HG02973 (cell line): ENCODE measurements around the gene DPYSL3.

Experiments
- ATAC-seq: cut with Tn5 transposase; IDR thresholded peaks from one replicate; pipeline ENCODE4 v1.9.1; 2021; ENCODE audit warnings: moderate library complexity; ENCODE audit not compliant: unreplicated experiment

DPYSL3 gene

DNA sequence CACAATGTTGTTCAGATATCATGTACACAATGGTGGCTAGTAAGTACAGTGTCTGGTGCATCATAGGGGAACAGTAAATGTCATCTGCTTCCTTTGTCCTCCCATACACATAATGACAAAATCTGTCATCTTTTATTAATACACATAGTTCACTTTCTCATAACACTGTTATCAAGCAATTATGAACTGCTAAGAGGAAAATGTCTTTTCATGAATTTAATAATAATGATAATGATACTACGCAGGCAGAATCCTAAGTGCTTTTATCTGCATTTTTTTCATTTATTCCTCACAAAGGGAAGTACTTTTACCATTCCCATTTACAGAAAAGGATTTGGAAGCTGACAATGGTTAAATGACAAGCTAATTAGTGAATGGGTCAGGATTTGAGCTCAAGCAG is 35.7 kb downstream of the DPYSL3 start:
- no peak for ATAC-seq

- no peak for ATAC-seq
Measured at GRCh38 chr5:147472664-147473475, 37.0 kb downstream of the DPYSL3 start.

- ATAC-seq = no peak
Measured at GRCh38 chr5:147467973-147468508, 41.8 kb downstream of the DPYSL3 start.

GRCh38 chr5:147466360-147466980 is 43.4 kb downstream of the DPYSL3 start:
- ATAC-seq = no peak

DNA sequence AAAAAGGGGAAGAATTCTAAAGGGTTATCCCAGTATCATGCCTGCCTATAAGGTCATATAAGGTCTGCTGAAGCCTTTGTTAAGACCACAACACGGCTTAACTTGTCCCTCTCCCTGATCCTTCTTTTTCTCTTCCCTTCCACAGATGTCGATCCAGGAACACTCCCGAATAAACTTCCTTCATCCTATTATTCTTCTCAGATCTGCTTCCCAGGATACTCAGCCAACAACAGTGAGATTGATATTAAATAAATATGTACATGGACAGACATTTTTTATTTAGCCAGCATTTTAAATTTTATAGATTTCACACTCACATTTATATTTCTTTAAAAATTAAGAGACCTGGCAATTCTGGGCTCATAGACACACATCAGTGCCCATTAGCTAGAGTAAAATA is 44.1 kb downstream of the DPYSL3 start:
- ATAC-seq = no peak

GRCh38 chr5:147464211-147464610 is 45.7 kb downstream of the DPYSL3 start:
- ATAC-seq = no peak

DNA sequence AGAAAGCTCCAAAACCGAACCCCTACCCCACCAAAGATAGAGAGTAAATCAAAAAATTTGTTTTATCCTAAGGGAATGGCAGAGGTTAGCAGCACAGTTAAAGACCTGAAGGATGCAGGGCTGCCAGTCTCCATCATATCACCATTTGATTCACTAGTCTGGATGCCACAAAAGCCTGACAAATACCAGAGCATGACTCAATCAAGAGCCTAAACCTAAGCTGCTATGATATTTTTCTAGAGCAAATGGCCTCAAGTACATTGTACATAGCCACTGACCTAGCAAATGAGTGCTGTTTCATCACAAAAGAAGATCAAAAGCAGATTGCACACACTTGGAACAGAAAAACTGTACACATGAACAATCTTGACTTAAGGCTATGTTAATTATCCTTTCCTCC is 48.0 kb downstream of the DPYSL3 start:
- ATAC-seq = no peak

GRCh38 chr5:147460380-147460779 is 49.5 kb downstream of the DPYSL3 start:
- ATAC-seq = no peak

DNA sequence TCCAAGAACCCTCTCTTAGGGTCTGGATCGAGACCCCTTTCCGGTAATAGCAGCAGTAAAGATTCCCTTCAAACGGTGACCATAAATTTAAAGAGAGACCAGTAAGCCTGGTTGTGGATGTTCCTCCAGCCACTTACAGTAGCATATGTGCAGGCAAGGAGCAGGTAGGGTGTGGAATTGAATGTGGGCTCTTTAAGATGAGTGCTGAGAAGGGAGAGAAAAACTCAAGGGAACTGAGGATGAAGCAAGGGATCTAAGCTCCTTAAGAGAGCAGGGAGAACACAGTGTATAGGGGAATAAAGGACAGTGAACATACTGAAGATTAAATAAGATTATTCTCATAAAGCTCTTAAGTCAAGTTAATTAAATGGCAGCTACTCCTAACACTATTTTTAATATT is 51.3 kb downstream of the DPYSL3 start:
- no peak for ATAC-seq

DNA sequence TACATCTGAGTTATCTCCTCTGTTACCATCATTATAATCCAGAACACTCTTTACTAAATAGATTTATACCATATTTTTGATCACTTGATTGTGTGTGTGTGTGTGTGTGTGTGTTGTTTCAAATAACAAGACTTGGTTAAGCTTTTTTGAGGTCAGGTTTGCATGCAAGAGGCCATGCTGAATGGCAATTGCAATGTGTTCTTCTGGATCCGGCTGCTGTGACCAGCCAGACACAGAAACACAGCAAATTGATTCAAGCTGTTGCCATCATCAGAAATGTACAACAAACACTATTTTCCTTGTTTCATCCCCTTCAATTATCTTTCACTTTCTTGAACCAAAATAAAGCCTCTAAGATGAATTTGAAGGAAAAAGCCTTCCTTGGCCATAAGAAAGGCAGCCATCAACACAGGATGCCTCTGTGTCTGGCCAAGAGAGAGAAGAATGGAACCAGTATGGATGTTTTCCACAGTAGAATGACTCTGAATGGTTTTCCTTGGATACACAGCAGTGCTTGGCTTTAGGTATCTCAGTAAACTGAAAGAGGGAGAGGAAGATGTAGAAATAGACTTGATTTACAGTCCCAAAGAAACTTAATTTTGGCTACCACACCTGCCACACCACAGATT is 53.9 kb downstream of the DPYSL3 start:
- ATAC-seq = no peak

GRCh38 chr5:147454996-147455677 is 54.7 kb downstream of the DPYSL3 start:
- no peak for ATAC-seq

GRCh38 chr5:147453875-147454814 is 55.7 kb downstream of the DPYSL3 start:
- ATAC-seq = peak; percentile 81

DNA sequence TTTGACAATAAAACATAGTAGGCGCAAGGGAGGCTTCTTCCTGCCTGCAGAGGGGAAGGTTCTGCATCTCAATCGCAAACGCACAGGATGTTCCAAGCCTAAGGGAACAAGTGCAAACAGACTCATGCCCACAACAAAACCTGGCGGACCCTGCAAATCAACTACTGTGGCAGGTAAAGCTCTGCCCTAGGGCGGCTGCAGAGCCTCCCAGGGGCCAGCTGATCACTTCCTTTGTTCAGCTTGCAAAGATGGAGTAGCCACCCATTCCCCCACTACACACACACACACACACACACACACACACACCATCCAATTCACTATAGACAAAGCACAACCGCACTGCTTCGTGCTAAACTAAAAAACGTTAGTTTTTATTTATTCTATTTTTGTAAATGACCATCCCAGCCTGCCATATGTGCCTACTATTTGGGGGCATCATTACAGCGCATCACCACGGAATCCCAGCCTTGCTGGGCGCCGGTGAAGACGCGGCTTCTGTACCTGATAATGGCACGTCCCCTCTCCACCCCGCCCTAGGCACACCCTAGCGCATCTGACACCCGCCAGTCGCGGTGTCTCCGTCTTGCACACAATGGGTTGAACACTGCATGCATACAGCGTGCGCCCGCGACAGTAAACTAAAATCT is 57.6 kb downstream of the DPYSL3 start:
- no peak for ATAC-seq

- no peak for ATAC-seq
Measured at GRCh38 chr5:147451193-147451592, 58.7 kb downstream of the DPYSL3 start.

DNA sequence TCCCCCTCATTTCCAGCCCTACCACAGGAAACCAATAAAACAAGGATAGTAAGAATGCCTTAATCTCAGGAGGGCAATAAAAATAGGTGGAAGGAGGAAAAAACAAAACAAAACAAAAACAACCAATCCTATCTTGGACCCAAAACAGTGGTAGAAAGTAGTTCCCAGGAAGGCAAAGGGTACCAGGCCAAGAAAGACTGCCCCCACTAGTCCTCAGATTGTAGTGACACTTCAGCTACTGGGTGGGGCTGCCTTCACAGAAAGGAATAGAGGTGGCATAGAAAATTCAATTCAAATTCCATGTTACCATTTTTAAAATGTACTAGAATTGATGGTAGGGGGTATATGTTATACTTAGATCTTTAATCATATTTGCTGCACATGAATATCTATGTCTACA is 59.3 kb downstream of the DPYSL3 start:
- ATAC-seq = no peak

DNA sequence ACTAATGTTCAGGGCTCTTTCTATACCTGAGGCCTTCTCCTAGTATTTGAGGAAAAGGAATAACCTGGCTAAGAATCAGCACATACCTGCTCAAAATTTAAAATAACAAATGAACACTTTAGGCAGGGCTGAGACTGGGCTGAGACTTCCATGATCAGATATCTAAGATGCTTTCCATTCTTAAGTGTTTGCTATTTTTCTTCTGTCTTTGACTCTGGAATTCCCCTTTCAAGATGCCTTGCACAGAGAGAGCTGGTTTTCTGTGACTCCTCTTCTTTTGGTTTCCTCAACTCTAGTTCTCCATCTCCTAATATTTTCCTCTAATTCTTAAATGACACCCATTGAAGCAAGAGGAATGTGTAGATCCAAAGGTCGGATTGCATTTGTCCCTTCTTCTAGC is 61.1 kb downstream of the DPYSL3 start:
- ATAC-seq = no peak

GRCh38 chr5:147446523-147446922 is 63.3 kb downstream of the DPYSL3 start:
- no peak for ATAC-seq

GRCh38 chr5:147445917-147446316 is 64.0 kb downstream of the DPYSL3 start:
- ATAC-seq = no peak

GRCh38 chr5:147445090-147445489 is 64.8 kb downstream of the DPYSL3 start:
- no peak for ATAC-seq

DNA sequence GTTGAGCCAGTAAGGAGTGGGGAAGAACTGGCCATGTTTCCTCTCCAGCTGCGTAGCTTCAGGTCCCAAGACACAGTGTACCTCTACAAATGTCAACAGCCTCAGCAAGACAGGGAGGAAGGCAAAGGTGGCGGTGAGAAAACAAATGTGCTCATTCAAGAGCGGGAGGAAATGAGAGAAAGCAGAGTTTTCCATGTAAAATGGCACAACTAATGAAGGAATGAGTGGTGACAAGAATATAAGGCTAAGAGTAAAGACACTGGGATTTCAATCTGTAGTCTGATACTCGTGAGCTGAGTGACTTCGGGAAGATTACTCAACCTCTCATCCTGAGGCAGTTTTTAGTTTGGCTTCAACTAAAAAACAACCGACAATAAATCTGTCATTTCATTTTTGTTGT is 67.6 kb downstream of the DPYSL3 start:
- no peak for ATAC-seq
